MM.1S (cell line): ENCODE results near the gene A3GALT2.

Experiments
- EZH2 ChIP-seq: fragments of 300-600 bp; sonication (generic); optimal IDR thresholded peaks from 2 replicates; pipeline ENCODE3; 2017; ENCODE audit warnings: low read depth, mild to moderate bottlenecking, antibody characterized with exemption, low read length, mixed read lengths
- EZH2phosphoT487 ChIP-seq: fragments of 300-600 bp; sonication (generic); IDR thresholded peaks from 2 replicates; pipeline ENCODE4 v1.6.1; 2018; ENCODE audit warnings: antibody characterized with exemption, low read length

DNA sequence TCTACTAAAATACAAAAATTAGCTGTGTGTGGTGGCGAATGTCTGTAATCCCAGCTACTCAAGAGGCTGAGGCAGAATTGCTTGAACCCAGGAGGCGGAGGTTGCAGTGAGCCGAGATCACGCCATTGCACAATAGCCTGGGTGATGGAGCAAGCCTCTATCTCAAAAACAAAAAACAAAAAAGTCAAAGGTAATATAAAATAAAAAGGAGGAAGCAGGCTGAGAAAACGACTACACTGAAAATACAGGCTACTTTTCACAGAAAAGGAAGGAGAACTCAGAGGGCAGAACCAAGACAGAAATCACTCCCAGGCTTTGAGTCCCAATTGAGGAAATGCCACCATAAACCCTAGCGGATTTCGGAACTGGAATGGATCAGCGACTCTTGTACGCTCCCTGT lies 5.9 kb upstream of the A3GALT2 start:
- TF ChIP-seq EZH2phosphoT487 (no peak), EZH2 (no peak)
